B cell (primary cell): ENCODE results near the gene HK2.

Experiments used
- EZH2 ChIP-seq: IDR thresholded peaks from 2 replicates; pipeline ENCODE4 v1.6.1; 2012; ENCODE audit warnings: borderline replicate concordance, low read depth, mild to moderate bottlenecking, moderate library complexity, low read length; ENCODE audit not compliant: insufficient read depth, poor library complexity, severe bottlenecking
- TF ChIP-seq, protein P1 (sequence below): fragments of 200-600 bp; IDR thresholded peaks from one replicate; pipeline ENCODE4 v1.8.0; 2022; ENCODE audit warnings: antibody characterized with exemption, mild to moderate bottlenecking

DNA sequence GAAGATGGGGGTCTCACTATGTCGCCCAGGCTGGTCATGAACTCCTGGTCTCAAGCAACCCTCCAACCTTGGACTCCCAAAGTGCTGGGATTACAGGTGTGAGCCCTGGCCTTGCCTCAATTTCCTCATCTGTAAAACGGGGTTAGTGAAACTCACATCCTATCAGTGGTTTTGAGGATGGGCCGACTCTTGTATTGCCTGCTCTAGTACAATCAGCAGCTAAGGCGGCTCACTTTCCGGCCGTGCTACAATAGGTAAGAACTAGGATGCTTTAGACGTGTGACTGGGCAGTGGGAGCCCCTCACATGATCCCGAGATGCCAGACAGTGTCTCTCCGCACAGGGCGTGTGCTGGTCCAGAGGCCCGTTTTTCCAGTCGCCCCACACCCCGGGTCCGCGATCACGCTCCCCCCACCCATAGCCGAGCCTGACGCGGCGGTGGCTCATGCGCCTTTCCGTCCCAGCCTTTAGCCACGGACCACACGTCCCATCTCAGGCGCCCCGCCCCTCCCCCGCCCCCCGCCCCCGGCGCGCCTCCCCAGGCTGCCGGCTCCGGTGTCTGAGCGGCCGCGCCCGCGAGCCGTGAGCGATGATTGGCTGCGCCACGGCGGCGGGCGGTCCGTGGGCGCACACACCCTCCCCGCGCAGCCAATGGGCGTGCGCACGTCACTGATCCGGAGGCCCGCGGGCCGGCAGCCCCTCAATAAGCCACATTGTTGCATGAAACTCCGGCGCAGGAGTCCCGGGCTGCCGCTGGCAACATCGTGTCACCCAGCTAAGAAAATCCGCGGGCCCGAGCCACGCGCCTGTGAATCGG, at the start of gene HK2:
- TF ChIP-seq, protein P1, sequence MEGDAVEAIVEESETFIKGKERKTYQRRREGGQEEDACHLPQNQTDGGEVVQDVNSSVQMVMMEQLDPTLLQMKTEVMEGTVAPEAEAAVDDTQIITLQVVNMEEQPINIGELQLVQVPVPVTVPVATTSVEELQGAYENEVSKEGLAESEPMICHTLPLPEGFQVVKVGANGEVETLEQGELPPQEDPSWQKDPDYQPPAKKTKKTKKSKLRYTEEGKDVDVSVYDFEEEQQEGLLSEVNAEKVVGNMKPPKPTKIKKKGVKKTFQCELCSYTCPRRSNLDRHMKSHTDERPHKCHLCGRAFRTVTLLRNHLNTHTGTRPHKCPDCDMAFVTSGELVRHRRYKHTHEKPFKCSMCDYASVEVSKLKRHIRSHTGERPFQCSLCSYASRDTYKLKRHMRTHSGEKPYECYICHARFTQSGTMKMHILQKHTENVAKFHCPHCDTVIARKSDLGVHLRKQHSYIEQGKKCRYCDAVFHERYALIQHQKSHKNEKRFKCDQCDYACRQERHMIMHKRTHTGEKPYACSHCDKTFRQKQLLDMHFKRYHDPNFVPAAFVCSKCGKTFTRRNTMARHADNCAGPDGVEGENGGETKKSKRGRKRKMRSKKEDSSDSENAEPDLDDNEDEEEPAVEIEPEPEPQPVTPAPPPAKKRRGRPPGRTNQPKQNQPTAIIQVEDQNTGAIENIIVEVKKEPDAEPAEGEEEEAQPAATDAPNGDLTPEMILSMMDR, result no peak
- TF ChIP-seq EZH2, result no peak
